K562 (cell line): Measurements from ENCODE around the gene DIRAS3. TPM values are rescaled to one million over a fixed set of nuclear protein-coding genes. Genes with fewer than 3 reads are reported as not detected.

ENCODE experiments used
- BCOR ChIP-seq: fragments of 450-650 bp; IDR thresholded peaks from 2 replicates; pipeline ENCODE4 v1.6.1; 2016
- CBX8 ChIP-seq: fragments of 200-600 bp; sonication (generic); IDR thresholded peaks from 2 replicates; pipeline ENCODE4 v1.6.1; 2012; ENCODE audit warnings: borderline replicate concordance, mixed run types, low read depth, mild to moderate bottlenecking, moderate library complexity, mixed read lengths, low read length, control low read depth, inconsistent platforms; ENCODE audit not compliant: poor library complexity, severe bottlenecking; ENCODE audit errors: extremely low read depth
- FOXJ3 ChIP-seq: sonication (generic); formaldehyde crosslinking; IDR thresholded peaks from 2 replicates; pipeline ENCODE4 v1.4.0; 2020; ENCODE audit warnings: mild to moderate bottlenecking, missing genetic modification reagents
- HMGN3 ChIP-seq: IDR thresholded peaks from 2 replicates; pipeline ENCODE4 v1.6.1; 2011; ENCODE audit warnings: borderline replicate concordance, low read depth, mild to moderate bottlenecking, mixed read lengths, low read length; ENCODE audit not compliant: insufficient read length; ENCODE audit errors: extremely low read depth
- HNRNPLL ChIP-seq: fragments of 200-400 bp; formaldehyde crosslinking; IDR thresholded peaks from 2 replicates; pipeline ENCODE4 v1.6.1; 2017; ENCODE audit warnings: low read length, low read depth, mild to moderate bottlenecking; ENCODE audit not compliant: poor library complexity, severe bottlenecking
- MAZ ChIP-seq, 2 experiments: fragments of 450-650 bp in 1 of 2; sonication (generic) in 1 of 2; formaldehyde crosslinking; IDR thresholded peaks in 1 of 2; conservative IDR thresholded peaks in 1 of 2; 2 replicates each; pipeline versions ENCODE4 v1.4.0 to v1.5.0; 2020; ENCODE audit warnings: mild to moderate bottlenecking in 1 of 2, missing genetic modification reagents in 1 of 2
- NEUROD1 ChIP-seq: fragments of 150-350 bp; IDR thresholded peaks from 2 replicates; pipeline ENCODE4 v1.6.1; 2014; ENCODE audit warnings: borderline replicate concordance, low read length, low read depth; ENCODE audit not compliant: partially characterized antibody
- SUPT5H ChIP-seq: fragments of 450-650 bp; IDR thresholded peaks from 2 replicates; pipeline ENCODE4 v1.6.1; 2016
- TAF1 ChIP-seq: IDR thresholded peaks from 2 replicates; pipeline ENCODE4 v1.6.1; 2011; ENCODE audit warnings: mild to moderate bottlenecking, low read length, moderate library complexity; ENCODE audit not compliant: insufficient read depth, control insufficient read depth, severe bottlenecking; ENCODE audit errors: extremely low read depth
- TOE1 ChIP-seq, 2 experiments: fragments of 450-650 bp in 1 of 2; sonication (generic) in 1 of 2; formaldehyde crosslinking in 1 of 2; IDR thresholded peaks; 2 replicates each; pipeline versions ENCODE4 v1.7.1 to v1.8.0; 2016 to 2022; ENCODE audit warnings: borderline replicate concordance in 2 of 2, mild to moderate bottlenecking in 2 of 2, antibody characterized with exemption in 1 of 2, inconsistent platforms in 1 of 2, low read depth in 1 of 2, missing genetic modification reagents in 1 of 2, moderate library complexity in 1 of 2
- polyA plus RNA-seq, 8 experiments: library from polyadenylated mRNA; depleted of rRNA in 4 of 8; stranded (reverse) in 5 of 8; unstranded in 3 of 8; fragments of >200 nt; fragmentation: Nextera tagmentation in 2 of 8; fragmentation: Illumina TruSeq in 1 of 8; extraction: Ambion mirVana in 2 of 8; extraction: Trizol in 1 of 8; gene quantifications; 2 replicates each; pipeline versions ENCODE4 v1.2.1 to v1.2.3, GENCODE V29; 2011 to 2014; ENCODE audit warnings: inconsistent platforms in 1 of 8, missing spikeins in 1 of 8
- total RNA-seq, 7 experiments: library from RNA; depleted of rRNA in 6 of 7; stranded (reverse); fragments of >200 nt in 6 of 7; fragmentation: Illumina TruSeq in 2 of 7; extraction: Trizol in 2 of 7; gene quantifications; 2 replicates each; pipeline versions ENCODE4 v1.2.1 to v1.2.3, GENCODE V29; 2011 to 2021; ENCODE audit warnings: low replicate concordance in 1 of 7
- TF ChIP-seq, protein P1 (sequence below), 2 experiments: fragments of 450-650 bp in 1 of 2; sonication (generic) in 1 of 2; formaldehyde crosslinking in 1 of 2; IDR thresholded peaks; 2 replicates each; pipeline versions ENCODE4 v1.7.1 to v1.9.0; 2016 to 2022; ENCODE audit warnings: inconsistent platforms in 1 of 2, mild to moderate bottlenecking in 1 of 2, missing genetic modification reagents in 1 of 2

DIRAS3 gene
- total and polyA plus RNA-seq, 9 of the 15 experiments (the other 6 are each of a cell fraction or from before 2014, with no cell fraction given): 7.9 to 96.1 (median 41.7) TPM

DNA sequence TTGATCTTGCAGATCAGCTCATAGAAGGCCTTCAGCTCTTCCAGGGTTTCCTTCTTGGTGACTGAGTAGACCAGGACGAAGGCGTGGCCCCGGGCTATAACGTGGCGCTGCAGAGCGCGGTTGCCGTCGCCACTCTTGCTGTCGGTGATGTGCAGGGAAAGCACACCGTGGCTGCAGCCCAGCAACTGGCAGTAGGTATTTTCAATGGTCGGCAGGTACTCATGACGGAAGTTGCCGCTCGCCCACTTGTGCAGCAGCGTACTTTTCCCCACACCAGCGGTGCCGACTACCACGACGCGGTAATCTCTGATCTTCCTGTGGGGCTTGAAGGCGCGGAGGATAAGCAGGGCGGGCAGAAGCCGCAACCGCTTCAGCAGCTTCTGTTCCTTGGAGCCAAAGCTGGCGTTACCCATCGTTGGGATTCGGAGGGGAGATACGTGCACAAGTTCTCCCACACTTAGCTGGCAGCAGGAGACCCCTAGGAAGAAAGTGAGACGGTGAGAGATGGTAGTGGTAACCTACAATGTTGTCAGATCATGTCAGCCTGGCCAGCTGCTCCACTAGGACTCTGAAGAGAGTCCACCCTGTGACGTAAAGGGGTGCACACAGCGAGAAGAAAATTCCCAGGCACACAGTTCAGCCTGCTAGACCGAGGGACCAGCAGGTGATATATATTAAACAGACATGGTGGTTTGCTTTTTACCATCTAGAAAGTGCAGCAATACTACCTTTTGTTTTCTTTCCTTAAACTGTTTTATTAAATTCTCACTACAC is 3.4 kb downstream of the DIRAS3 start (continued):
- TF ChIP-seq, protein P1, sequence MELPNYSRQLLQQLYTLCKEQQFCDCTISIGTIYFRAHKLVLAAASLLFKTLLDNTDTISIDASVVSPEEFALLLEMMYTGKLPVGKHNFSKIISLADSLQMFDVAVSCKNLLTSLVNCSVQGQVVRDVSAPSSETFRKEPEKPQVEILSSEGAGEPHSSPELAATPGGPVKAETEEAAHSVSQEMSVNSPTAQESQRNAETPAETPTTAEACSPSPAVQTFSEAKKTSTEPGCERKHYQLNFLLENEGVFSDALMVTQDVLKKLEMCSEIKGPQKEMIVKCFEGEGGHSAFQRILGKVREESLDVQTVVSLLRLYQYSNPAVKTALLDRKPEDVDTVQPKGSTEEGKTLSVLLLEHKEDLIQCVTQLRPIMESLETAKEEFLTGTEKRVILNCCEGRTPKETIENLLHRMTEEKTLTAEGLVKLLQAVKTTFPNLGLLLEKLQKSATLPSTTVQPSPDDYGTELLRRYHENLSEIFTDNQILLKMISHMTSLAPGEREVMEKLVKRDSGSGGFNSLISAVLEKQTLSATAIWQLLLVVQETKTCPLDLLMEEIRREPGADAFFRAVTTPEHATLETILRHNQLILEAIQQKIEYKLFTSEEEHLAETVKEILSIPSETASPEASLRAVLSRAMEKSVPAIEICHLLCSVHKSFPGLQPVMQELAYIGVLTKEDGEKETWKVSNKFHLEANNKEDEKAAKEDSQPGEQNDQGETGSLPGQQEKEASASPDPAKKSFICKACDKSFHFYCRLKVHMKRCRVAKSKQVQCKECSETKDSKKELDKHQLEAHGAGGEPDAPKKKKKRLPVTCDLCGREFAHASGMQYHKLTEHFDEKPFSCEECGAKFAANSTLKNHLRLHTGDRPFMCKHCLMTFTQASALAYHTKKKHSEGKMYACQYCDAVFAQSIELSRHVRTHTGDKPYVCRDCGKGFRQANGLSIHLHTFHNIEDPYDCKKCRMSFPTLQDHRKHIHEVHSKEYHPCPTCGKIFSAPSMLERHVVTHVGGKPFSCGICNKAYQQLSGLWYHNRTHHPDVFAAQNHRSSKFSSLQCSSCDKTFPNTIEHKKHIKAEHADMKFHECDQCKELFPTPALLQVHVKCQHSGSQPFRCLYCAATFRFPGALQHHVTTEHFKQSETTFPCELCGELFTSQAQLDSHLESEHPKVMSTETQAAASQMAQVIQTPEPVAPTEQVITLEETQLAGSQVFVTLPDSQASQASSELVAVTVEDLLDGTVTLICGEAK (IDR thresholded peaks at IDR 0.05): peak; percentile 62; the same call in 1 of the 2 replicates
- TF ChIP-seq, protein P1 (CRISPR knock-in tag; IDR thresholded peaks at IDR 0.05): no peak
- TF ChIP-seq FOXJ3 (CRISPR knock-in tag) (no peak), NEUROD1 (no peak), SUPT5H (no peak), HMGN3 (no peak), MAZ (CRISPR knock-in tag; conservative IDR thresholded peaks at IDR 0.05 in 1 of 2, IDR thresholded peaks at IDR 0.05 in 1 of 2) (peak; percentile 46 to 50; a peak in 1 of 4 replicates), TOE1 (IDR thresholded peaks at IDR 0.05; ENCODE audit: borderline replicate concordance) (no peak), TOE1 (CRISPR knock-in tag; IDR thresholded peaks at IDR 0.05; ENCODE audit: borderline replicate concordance, low read depth) (no peak), HNRNPLL (peak; percentile 37), CBX8 (no peak), BCOR (no peak), TAF1 (peak; percentile 27)
